Endothelial cell of umbilical vein (primary cell): Measurements from ENCODE around the gene LEO1.

Source experiments
- CTCF ChIP-seq, 2 donors: IDR thresholded peaks; 1 replicate in 1 of 2; 2 replicates in 1 of 2; pipeline ENCODE4 v1.5.1; 2011; ENCODE audit warnings: low read length in 2 of 2, mild to moderate bottlenecking in 2 of 2, moderate library complexity in 2 of 2, control low read depth in 1 of 2, inconsistent platforms in 1 of 2, low read depth in 1 of 2; ENCODE audit not compliant: insufficient read depth in 1 of 2; ENCODE audit errors: extremely low read depth in 1 of 2
- EZH2 ChIP-seq: IDR thresholded peaks from 2 replicates; pipeline ENCODE4 v1.6.1; 2012; ENCODE audit warnings: borderline replicate concordance, low read depth, mild to moderate bottlenecking, moderate library complexity, low read length, inconsistent platforms; ENCODE audit not compliant: severe bottlenecking
- FOS ChIP-seq: IDR thresholded peaks from 2 replicates; pipeline ENCODE4 v1.6.1; 2011; ENCODE audit warnings: mild to moderate bottlenecking, low read length, moderate library complexity, borderline replicate concordance; ENCODE audit not compliant: insufficient read depth
- JUN ChIP-seq: IDR thresholded peaks from 2 replicates; pipeline ENCODE4 v1.6.1; 2011; ENCODE audit warnings: borderline replicate concordance, low read depth; ENCODE audit not compliant: insufficient read length, insufficient read depth
- MAX ChIP-seq: IDR thresholded peaks from 2 replicates; pipeline ENCODE4 v1.6.1; 2011; ENCODE audit not compliant: insufficient read depth, insufficient read length
- MYC ChIP-seq: IDR thresholded peaks from one replicate; pipeline ENCODE4 v1.6.1; 2011; ENCODE audit warnings: mild to moderate bottlenecking, low read depth, low read length
- POLR2A ChIP-seq: IDR thresholded peaks from 2 replicates; pipeline ENCODE4 v1.6.1; 2012; ENCODE audit warnings: low read depth, mild to moderate bottlenecking, control low read depth, low read length
- POLR2AphosphoS5 ChIP-seq: IDR thresholded peaks from 2 replicates; pipeline ENCODE4 v1.6.1; 2012; ENCODE audit warnings: low read depth, mild to moderate bottlenecking, control low read depth, low read length, moderate library complexity; ENCODE audit not compliant: insufficient read depth

- no peak for TF ChIP-seq FOS
- no peak for TF ChIP-seq MYC
- TF ChIP-seq CTCF (IDR thresholded peaks at IDR 0.05; ENCODE audit: extremely low read depth in 1 of 2, insufficient read depth in 1 of 2, low read depth in 1 of 2, low read length in 2 of 2), result no peak
- TF ChIP-seq POLR2AphosphoS5, result peak; percentile 26
- TF ChIP-seq EZH2, result no peak
- TF ChIP-seq POLR2A, result no peak
- TF ChIP-seq MAX, result no peak
- no peak for TF ChIP-seq JUN
Measured at GRCh38 chr15:52008698-52009434, 37.3 kb upstream of the LEO1 start.
